Loucy (cell line): ENCODE measurements around the gene GAK.

ENCODE experiments used
- H2AFZ ChIP-seq: fragments of 200-600 bp; sonication (generic); 2 replicates; pipeline ENCODE4 v1.6.0; 2016; ENCODE audit warnings: antibody characterized with exemption, mild to moderate bottlenecking, low read length, moderate library complexity
- H3F3A ChIP-seq: fragments of 200-600 bp; 2 replicates; pipeline ENCODE4 v1.6.0; 2016; ENCODE audit warnings: antibody characterized with exemption, low read depth, mild to moderate bottlenecking
- H3K27me3 ChIP-seq: fragments of 200-600 bp; sonication (generic); 2 replicates; pipeline ENCODE4 v1.6.1; 2014; ENCODE audit warnings: low read length, mild to moderate bottlenecking; ENCODE audit not compliant: insufficient read depth, poor library complexity, severe bottlenecking
- H3K36me3 ChIP-seq: fragments of 200-600 bp; sonication (generic); 2 replicates; pipeline ENCODE4 v1.6.1; 2016; ENCODE audit warnings: low read length; ENCODE audit not compliant: insufficient read depth
- H3K4me1 ChIP-seq: fragments of 200-600 bp; sonication (generic); 2 replicates; pipeline ENCODE4 v1.5.1; 2014; ENCODE audit warnings: low read length, mild to moderate bottlenecking; ENCODE audit not compliant: insufficient read depth, poor library complexity, severe bottlenecking
- H3K4me2 ChIP-seq: fragments of 200-600 bp; sonication (generic); 2 replicates; pipeline ENCODE4 v1.6.0; 2014; ENCODE audit warnings: antibody characterized with exemption, low read length, low read depth, mild to moderate bottlenecking; ENCODE audit not compliant: poor library complexity, severe bottlenecking
- H3K4me3 ChIP-seq: fragments of 200-600 bp; sonication (generic); 2 replicates; pipeline ENCODE4 v1.5.1; 2014; ENCODE audit warnings: low read length, mild to moderate bottlenecking, mixed read lengths; ENCODE audit not compliant: poor library complexity, severe bottlenecking
- H3K79me2 ChIP-seq: fragments of 200-600 bp; sonication (generic); 2 replicates; pipeline ENCODE4 v1.6.1; 2014; ENCODE audit warnings: low read length; ENCODE audit not compliant: insufficient read depth
- H3K9ac ChIP-seq: fragments of 200-600 bp; sonication (generic); 2 replicates; pipeline ENCODE4 v1.6.0; 2014; ENCODE audit warnings: mild to moderate bottlenecking, low read depth, low read length, moderate library complexity; ENCODE audit not compliant: poor library complexity, severe bottlenecking
- H3K9me2 ChIP-seq: fragments of 200-600 bp; sonication (generic); replicated peaks from 2 replicates; pipeline ENCODE4 v1.6.1; 2016; ENCODE audit warnings: low read depth, low read length, mixed read lengths
- H3K9me3 ChIP-seq: fragments of 200-600 bp; sonication (generic); 2 replicates; pipeline ENCODE4 v1.6.1; 2014; ENCODE audit warnings: mild to moderate bottlenecking, antibody characterized with exemption, low read length, low read depth; ENCODE audit not compliant: insufficient read depth
- H4K20me1 ChIP-seq: fragments of 200-600 bp; sonication (generic); 2 replicates; pipeline ENCODE4 v1.6.0; 2014; ENCODE audit warnings: antibody characterized with exemption, low read length, mild to moderate bottlenecking; ENCODE audit not compliant: insufficient read depth, poor library complexity, severe bottlenecking
- EZH2phosphoT487 ChIP-seq: fragments of 200-600 bp; IDR thresholded peaks from 2 replicates; pipeline ENCODE4 v1.6.1; 2018; ENCODE audit warnings: antibody characterized with exemption, mild to moderate bottlenecking, moderate library complexity, borderline replicate concordance
- TF ChIP-seq, protein P1 (sequence below): fragments of 200-600 bp; sonication (generic); conservative IDR thresholded peaks from 2 replicates; pipeline ENCODE4 v1.5.1; 2014; ENCODE audit warnings: mild to moderate bottlenecking, antibody characterized with exemption, low read length

Gene GAK

GRCh38 chr4:881709-882108 lies 50.4 kb downstream of the GAK start:
- no peak overlapping the region for H3K4me2 ChIP-seq
- H3K4me1 ChIP-seq = no peaks in the 10 kb centered on the region
- no peaks in the 10 kb centered on the region for H3K27me3 ChIP-seq
- H4K20me1 ChIP-seq = no peaks in the 10 kb centered on the region
- H3K36me3 ChIP-seq = peaks cover 25% of the 10 kb centered on the region; the same call in 1 of the 2 replicates
- TF ChIP-seq, protein P1, sequence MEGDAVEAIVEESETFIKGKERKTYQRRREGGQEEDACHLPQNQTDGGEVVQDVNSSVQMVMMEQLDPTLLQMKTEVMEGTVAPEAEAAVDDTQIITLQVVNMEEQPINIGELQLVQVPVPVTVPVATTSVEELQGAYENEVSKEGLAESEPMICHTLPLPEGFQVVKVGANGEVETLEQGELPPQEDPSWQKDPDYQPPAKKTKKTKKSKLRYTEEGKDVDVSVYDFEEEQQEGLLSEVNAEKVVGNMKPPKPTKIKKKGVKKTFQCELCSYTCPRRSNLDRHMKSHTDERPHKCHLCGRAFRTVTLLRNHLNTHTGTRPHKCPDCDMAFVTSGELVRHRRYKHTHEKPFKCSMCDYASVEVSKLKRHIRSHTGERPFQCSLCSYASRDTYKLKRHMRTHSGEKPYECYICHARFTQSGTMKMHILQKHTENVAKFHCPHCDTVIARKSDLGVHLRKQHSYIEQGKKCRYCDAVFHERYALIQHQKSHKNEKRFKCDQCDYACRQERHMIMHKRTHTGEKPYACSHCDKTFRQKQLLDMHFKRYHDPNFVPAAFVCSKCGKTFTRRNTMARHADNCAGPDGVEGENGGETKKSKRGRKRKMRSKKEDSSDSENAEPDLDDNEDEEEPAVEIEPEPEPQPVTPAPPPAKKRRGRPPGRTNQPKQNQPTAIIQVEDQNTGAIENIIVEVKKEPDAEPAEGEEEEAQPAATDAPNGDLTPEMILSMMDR = no peak
- no peak for TF ChIP-seq EZH2phosphoT487
- H3K4me3 ChIP-seq = no peak overlapping the region
- no peaks in the 10 kb centered on the region for H3F3A ChIP-seq
- H3K9me3 ChIP-seq = no peaks in the 10 kb centered on the region
- no peaks in the 10 kb centered on the region for H3K79me2 ChIP-seq
- H3K9me2 ChIP-seq = no peaks in the 10 kb centered on the region
- no peak overlapping the region for H2AFZ ChIP-seq
- no peak overlapping the region for H3K9ac ChIP-seq

- TF ChIP-seq, protein P1 = no peak
- no peak for TF ChIP-seq EZH2phosphoT487
- Histone ChIP-seq H3K36me3 (peaks cover 25% of the 10 kb centered on the region; the same call in 1 of the 2 replicates), H2AFZ (no peak overlapping the region), H3K9me2 (no peaks in the 10 kb centered on the region), H3K4me3 (no peak overlapping the region), H3K4me2 (no peak overlapping the region), H3F3A (no peaks in the 10 kb centered on the region), H3K9ac (no peak overlapping the region), H3K4me1 (no peaks in the 10 kb centered on the region), H3K9me3 (no peaks in the 10 kb centered on the region), H4K20me1 (no peaks in the 10 kb centered on the region), H3K27me3 (no peaks in the 10 kb centered on the region), H3K79me2 (no peaks in the 10 kb centered on the region)
Observed at GRCh38 chr4:880684-881405, 51.3 kb downstream of the GAK start.

- Histone ChIP-seq H3K9ac (no peak overlapping the region), H3F3A (no peaks in the 10 kb centered on the region), H3K9me2 (no peaks in the 10 kb centered on the region), H3K27me3 (no peaks in the 10 kb centered on the region), H4K20me1 (no peaks in the 10 kb centered on the region), H3K36me3 (peaks cover 32% of the 10 kb centered on the region; the same call in 1 of the 2 replicates), H2AFZ (no peak overlapping the region), H3K9me3 (no peaks in the 10 kb centered on the region), H3K4me3 (no peak overlapping the region), H3K79me2 (no peaks in the 10 kb centered on the region), H3K4me2 (no peak overlapping the region), H3K4me1 (no peaks in the 10 kb centered on the region)
- TF ChIP-seq, protein P1 = no peak
- no peak for TF ChIP-seq EZH2phosphoT487
Observed at GRCh38 chr4:879729-880077, 52.4 kb downstream of the GAK start.
